Peyer's patch (tissue), 4 donors: ENCODE results near the gene NPEPPS.

Experiments used
- POLR2A ChIP-seq, 2 donors: fragments of 450-650 bp; IDR thresholded peaks; one replicate each; pipeline ENCODE4 v1.5.1; 2017; ENCODE audit warnings: antibody characterized with exemption in 2 of 2, mild to moderate bottlenecking in 2 of 2, moderate library complexity in 2 of 2
- TF ChIP-seq, protein P1 (sequence below), 6 experiments: fragments of 450-650 bp in 4 of 6; fragments of 200-600 bp in 2 of 6; sonication (generic) in 1 of 6; IDR thresholded peaks; one replicate each; pipeline ENCODE4 v1.5.1; 2017 to 2019; ENCODE audit warnings: antibody characterized with exemption in 6 of 6, mild to moderate bottlenecking in 3 of 6, moderate library complexity in 1 of 6

DNA sequence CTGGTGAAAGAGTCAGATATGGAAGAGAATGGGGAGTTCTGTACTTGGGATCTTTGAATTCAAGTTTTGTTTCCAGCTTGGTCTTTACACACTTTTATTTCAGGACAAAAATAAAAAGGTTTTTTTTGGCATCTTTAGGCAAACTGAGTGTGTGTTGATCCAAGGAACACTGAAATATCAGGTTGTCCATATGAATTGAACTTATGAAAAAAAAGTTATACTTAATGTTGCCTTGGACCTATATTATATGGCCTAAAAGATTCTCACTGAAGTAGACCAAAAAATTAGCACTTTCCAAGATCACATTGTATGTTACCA, 133.7 kb downstream of the NPEPPS start:
- TF ChIP-seq, protein P1, sequence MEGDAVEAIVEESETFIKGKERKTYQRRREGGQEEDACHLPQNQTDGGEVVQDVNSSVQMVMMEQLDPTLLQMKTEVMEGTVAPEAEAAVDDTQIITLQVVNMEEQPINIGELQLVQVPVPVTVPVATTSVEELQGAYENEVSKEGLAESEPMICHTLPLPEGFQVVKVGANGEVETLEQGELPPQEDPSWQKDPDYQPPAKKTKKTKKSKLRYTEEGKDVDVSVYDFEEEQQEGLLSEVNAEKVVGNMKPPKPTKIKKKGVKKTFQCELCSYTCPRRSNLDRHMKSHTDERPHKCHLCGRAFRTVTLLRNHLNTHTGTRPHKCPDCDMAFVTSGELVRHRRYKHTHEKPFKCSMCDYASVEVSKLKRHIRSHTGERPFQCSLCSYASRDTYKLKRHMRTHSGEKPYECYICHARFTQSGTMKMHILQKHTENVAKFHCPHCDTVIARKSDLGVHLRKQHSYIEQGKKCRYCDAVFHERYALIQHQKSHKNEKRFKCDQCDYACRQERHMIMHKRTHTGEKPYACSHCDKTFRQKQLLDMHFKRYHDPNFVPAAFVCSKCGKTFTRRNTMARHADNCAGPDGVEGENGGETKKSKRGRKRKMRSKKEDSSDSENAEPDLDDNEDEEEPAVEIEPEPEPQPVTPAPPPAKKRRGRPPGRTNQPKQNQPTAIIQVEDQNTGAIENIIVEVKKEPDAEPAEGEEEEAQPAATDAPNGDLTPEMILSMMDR (IDR thresholded peaks at IDR 0.05), result no peak
- TF ChIP-seq POLR2A (IDR thresholded peaks at IDR 0.05), result no peak
